Glutamatergic neuron (in vitro differentiated cells): ENCODE measurements around the gene KDM2B. TPM values are rescaled to one million over a fixed set of nuclear protein-coding genes. Genes with fewer than 3 reads are reported as not detected.
A peak's percentile ranks its signal among the peaks of the same experiment; 100 is the strongest.
"Not testable (repeated sequence)": the region's sequence is repeated elsewhere in the genome, so short reads cannot be mapped to it uniquely, and the experiment has no call there.

ENCODE experiments used
- DNase-seq: peaks from one replicate; pipeline ENCODE4 v3.0.0; 2022
- H3K27ac Mint-ChIP-seq: one replicate; pipeline ENCODE4 v1.8.0; 2020; ENCODE audit warnings: mild to moderate bottlenecking, mixed read lengths, inconsistent platforms; ENCODE audit not compliant: unreplicated experiment
- H3K27me3 Mint-ChIP-seq: one replicate; pipeline ENCODE4 v1.8.0; 2020; ENCODE audit warnings: mild to moderate bottlenecking, moderate library complexity, mixed read lengths, inconsistent platforms; ENCODE audit not compliant: unreplicated experiment
- H3K36me3 Mint-ChIP-seq: one replicate; pipeline ENCODE4 v1.8.0; 2020; ENCODE audit warnings: mild to moderate bottlenecking, mixed read lengths, inconsistent platforms; ENCODE audit not compliant: unreplicated experiment
- H3K4me1 Mint-ChIP-seq: one replicate; pipeline ENCODE4 v1.8.0; 2020; ENCODE audit warnings: mild to moderate bottlenecking, low read depth, mixed read lengths, inconsistent platforms; ENCODE audit not compliant: unreplicated experiment
- H3K4me3 Mint-ChIP-seq: one replicate; pipeline ENCODE4 v1.8.0; 2020; ENCODE audit warnings: mild to moderate bottlenecking, mixed read lengths, inconsistent platforms; ENCODE audit not compliant: unreplicated experiment
- H3K9me3 Mint-ChIP-seq: one replicate; pipeline ENCODE4 v1.8.0; 2020; ENCODE audit warnings: mild to moderate bottlenecking, moderate library complexity, mixed read lengths, inconsistent platforms; ENCODE audit not compliant: unreplicated experiment
- total RNA-seq: library from RNA; stranded (reverse); fragmentation: NEBNext Ultra II Directional; extraction: Animal tissue kit (Norgen Biotek cat#: 25700); gene quantifications from one replicate; pipeline ENCODE4 v1.2.1, GENCODE V29; 2021; ENCODE audit not compliant: unreplicated experiment
- TF ChIP-seq, protein P1 (sequence below): fragments of 200-600 bp; sonication (generic); IDR thresholded peaks from one replicate; pipeline ENCODE4 v1.5.0; 2021; ENCODE audit not compliant: partially characterized antibody, unreplicated experiment

The KDM2B gene
- total RNA-seq, 1 donor from 2014 or later = 64.3 TPM

DNA sequence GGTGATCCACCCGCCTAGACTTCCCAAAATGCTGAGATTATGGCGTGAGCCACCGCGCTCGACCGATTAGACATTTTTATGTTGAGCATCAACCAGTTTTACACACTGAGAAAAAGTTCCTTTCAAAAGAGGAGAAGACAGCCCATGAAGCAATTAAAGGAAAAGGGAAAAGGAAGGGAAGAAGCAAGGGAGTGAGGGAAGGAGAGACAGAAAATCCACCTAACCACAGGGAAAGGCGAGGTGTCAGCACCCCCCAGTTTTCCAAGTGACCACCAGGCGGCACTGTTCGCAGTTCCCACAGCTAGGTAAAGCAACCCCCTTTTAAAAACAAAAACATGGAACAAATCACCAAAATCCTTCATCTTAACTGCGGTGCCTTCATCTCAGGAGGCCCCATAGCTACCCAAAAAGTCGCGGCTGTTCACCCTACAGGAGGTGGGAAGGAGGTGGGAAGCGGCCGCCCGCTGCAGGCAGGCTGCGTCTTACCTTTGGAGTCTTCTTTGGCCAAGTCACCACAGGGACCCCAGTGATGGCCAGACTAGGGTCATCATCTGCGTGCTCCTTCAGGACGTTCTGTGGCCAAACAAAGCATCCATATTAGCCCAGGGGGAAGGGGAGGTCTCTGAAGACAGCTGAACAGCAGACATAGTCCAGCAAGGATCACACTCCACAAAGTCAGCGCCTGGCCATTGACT, 86.6 kb downstream of the KDM2B start:
- peaks cover 3% of the 10 kb centered on the region for H3K9me3 Mint-ChIP-seq
- H3K4me3 Mint-ChIP-seq = no peak overlapping the region
- no peak overlapping the region for H3K27ac Mint-ChIP-seq
- H3K4me1 Mint-ChIP-seq = peaks cover 2% of the 10 kb centered on the region
- DNase-seq = peak; percentile 80
- no peaks in the 10 kb centered on the region for H3K36me3 Mint-ChIP-seq
- TF ChIP-seq, protein P1, sequence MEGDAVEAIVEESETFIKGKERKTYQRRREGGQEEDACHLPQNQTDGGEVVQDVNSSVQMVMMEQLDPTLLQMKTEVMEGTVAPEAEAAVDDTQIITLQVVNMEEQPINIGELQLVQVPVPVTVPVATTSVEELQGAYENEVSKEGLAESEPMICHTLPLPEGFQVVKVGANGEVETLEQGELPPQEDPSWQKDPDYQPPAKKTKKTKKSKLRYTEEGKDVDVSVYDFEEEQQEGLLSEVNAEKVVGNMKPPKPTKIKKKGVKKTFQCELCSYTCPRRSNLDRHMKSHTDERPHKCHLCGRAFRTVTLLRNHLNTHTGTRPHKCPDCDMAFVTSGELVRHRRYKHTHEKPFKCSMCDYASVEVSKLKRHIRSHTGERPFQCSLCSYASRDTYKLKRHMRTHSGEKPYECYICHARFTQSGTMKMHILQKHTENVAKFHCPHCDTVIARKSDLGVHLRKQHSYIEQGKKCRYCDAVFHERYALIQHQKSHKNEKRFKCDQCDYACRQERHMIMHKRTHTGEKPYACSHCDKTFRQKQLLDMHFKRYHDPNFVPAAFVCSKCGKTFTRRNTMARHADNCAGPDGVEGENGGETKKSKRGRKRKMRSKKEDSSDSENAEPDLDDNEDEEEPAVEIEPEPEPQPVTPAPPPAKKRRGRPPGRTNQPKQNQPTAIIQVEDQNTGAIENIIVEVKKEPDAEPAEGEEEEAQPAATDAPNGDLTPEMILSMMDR = peak; percentile 87
- H3K27me3 Mint-ChIP-seq = peaks cover 5% of the 10 kb centered on the region

DNA sequence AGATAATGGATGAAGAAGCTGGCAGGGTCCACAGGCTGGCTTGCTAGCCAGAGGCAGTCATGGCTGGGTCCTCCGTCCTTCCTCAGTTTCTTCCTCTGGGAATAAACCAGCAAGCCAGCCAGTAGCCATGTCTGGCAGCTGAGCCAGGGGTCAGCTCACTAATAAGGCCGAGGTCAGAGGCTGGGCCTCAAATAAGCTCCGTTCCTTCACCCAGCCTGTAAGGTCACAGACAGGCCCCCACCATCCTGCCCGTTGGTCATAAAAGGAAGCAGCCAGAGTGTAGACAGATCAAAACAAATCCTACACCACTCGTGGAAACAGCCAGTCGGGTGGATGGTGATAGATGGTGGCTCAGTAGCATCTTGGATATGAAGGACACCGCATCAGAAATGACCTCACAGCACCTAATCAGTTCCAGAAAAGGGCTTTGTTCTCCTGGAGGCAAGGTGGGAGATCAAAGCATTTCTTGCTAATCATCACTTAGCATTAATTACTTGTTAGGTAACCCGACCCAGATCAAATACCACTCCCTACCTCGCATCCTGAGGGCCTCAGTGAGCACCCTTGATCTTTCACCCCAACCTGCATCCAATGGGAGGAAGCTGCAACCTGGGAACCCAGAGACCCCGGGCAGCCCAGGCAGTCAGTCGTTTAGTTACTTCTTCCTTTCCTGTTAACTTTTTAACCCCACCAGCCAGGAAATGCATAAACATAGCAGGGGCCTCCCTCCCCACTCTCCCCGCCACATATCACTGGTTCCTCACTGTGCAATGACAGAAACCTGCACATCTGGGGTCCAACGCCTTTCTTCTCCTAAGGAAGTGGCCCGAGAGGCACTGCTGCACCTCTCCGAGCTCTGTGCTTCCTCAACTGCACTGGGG, 90.2 kb downstream of the KDM2B start:
- H3K27me3 Mint-ChIP-seq = peaks cover 5% of the 10 kb centered on the region
- H3K4me3 Mint-ChIP-seq = no peak overlapping the region
- TF ChIP-seq, protein P1 = no peak
- no peaks in the 10 kb centered on the region for H3K36me3 Mint-ChIP-seq
- no peak for DNase-seq
- H3K4me1 Mint-ChIP-seq = peaks cover 2% of the 10 kb centered on the region
- no peak overlapping the region for H3K27ac Mint-ChIP-seq
- H3K9me3 Mint-ChIP-seq = peaks cover 5% of the 10 kb centered on the region

DNA sequence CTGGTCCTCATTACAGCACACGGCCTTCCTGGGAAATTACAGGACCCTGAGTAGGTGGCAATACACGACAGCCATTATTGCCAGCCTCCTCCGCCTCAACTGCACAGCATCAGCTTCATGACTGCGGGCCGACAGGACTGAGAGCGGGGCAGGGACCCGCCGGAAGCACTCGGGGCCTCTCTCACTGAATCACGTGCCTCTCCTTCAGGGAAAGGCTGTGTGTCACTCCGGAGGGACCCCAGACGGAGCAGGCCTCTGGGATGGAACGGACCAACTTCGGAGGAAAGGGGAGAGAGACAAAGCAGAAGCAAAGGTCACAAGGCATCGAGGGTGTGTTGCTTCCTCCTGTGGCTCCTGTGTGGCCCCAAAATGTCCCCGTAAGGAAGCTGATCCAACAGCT, 90.9 kb downstream of the KDM2B start:
- Mint-ChIP-seq H3K27me3 (peaks cover 5% of the 10 kb centered on the region), H3K4me1 (peaks cover 2% of the 10 kb centered on the region), H3K4me3 (no peak overlapping the region), H3K36me3 (no peaks in the 10 kb centered on the region), H3K27ac (no peak overlapping the region), H3K9me3 (peaks cover 5% of the 10 kb centered on the region)
- TF ChIP-seq, protein P1 = no peak
- no peak for DNase-seq

DNA sequence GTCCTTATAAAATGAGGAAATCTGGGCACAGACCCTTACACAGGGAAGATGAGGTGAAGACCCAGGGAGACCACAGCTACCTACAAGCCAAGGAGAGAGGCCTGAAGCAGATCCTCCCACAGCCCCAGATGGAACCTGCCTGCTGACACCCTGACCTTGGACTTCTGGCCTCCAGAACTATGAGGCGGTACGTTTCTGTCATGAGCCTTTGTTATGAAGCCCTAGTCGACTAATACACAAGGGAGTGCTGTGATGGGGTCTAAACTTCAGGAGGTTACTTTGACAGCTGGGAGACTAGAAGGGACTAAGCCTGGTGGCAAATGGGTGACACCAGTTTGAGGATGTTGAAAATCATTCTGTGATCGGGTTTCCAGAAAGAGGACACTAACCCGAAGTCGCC, 95.9 kb downstream of the KDM2B start:
- no peak for DNase-seq
- TF ChIP-seq, protein P1 = no peak

DNA sequence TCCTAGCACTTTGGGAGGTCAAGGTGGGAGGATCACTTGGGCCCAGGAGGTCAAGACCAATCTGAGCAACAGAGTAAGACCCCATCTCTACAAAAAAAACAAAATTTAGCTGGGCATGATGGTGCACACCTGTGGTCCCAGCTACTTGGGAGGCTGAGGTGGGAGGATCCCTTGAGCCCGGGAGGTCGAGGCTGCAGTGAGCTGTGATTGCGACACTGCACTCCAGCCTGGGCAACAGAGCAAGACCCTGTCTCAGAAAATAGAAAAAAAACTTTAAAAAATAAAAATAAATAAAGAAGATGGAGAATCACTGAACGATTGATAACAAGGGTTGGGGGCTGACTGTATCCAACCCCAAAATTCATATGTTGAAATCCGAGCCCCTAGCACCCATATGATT, 96.3 kb downstream of the KDM2B start:
- not testable (repeated sequence) for H3K4me1 Mint-ChIP-seq, DNase-seq, H3K27me3 Mint-ChIP-seq, H3K9me3 Mint-ChIP-seq, H3K4me3 Mint-ChIP-seq, H3K27ac Mint-ChIP-seq, H3K36me3 Mint-ChIP-seq

More for the DNA sequence above, 95.9 kb downstream of the KDM2B start:
- H3K4me1 Mint-ChIP-seq = peaks cover 6% of the 10 kb centered on the region
- H3K4me3 Mint-ChIP-seq = no peak overlapping the region
- no peak overlapping the region for H3K27ac Mint-ChIP-seq
- no peaks in the 10 kb centered on the region for H3K36me3 Mint-ChIP-seq
- H3K9me3 Mint-ChIP-seq = peaks cover 4% of the 10 kb centered on the region
- peaks cover 4% of the 10 kb centered on the region for H3K27me3 Mint-ChIP-seq
